ENCODE results near the gene KIF13A.
"Not testable (repeated sequence)": the region's sequence is repeated elsewhere in the genome, so short reads cannot be mapped to it uniquely, and the experiment has no call there.

GRCh38 chr6:17889777-17890176, 97.7 kb downstream of the KIF13A start:
- TF ChIP-seq REST (IDR thresholded peaks at IDR 0.05; ENCODE audit: insufficient read depth in 1 of 2, low read depth in 2 of 2, low read length in 1 of 2); CTCF (IDR thresholded peaks at IDR 0.05): not testable (repeated sequence)

Measured in Panc1 (cell line).